HepG2 (cell line): ENCODE data around the gene TRAPPC3. TPM values are rescaled to one million over a fixed set of nuclear protein-coding genes. Genes with fewer than 3 reads are reported as not detected.

Experiments
- ATAC-seq: fragments of 200-7000 bp; cut with Tn5 transposase; 3 replicates; pipeline ENCODE4 v1.9.1; 2020; ENCODE audit warnings: mild to moderate bottlenecking, moderate library complexity
- BruUV-seq: library from RNA; stranded (reverse); fragments of 400-500 nt; replicated peaks from 2 replicates; lab custom pipeline; 2021; lab: Mats Ljungman, UMichigan
- CTCF ChIA-PET: fragments of 300-600 bp; formaldehyde crosslinking; extraction: SDS; loops from one replicate; lab custom pipeline; 2021; ENCODE audit warnings: low total read pairs, inconsistent platforms, low intra/inter-chr PET ratio; lab: Yijun Ruan, JAX
- POLR2A ChIA-PET: fragments of 350-600 bp; sonication (Branson Sonifier 250); formaldehyde crosslinking; loops from one replicate; lab custom pipeline; 2020; ENCODE audit warnings: antibody characterized with exemption, inconsistent platforms; lab: Yijun Ruan, JAX
- DNase-seq: peaks from one replicate; pipeline ENCODE4 v3.0.0-alpha.2; 2015; ENCODE audit warnings: low spot score
- FAIRE-seq: peaks from 3 replicates; lab custom pipeline; 2011; peaks lifted over from hg19 to GRCh38; lab: Jason Lieb, UNC
- H2AFZ ChIP-seq: one replicate; pipeline ENCODE4 v1.6.1; 2011; ENCODE audit warnings: low read length, inconsistent platforms
- H3K27ac ChIP-seq: fragments of 300-600 bp; 3 replicates; pipeline ENCODE4 v1.8.0; 2011; ENCODE audit warnings: mixed run types, mild to moderate bottlenecking, mixed read lengths, low read length, inconsistent platforms; ENCODE audit not compliant: insufficient read depth; ENCODE audit errors: extremely low read length
- H3K27me3 ChIP-seq, 2 experiments: fragments of 200-600 bp in 1 of 2; 2 replicates in 1 of 2; 3 replicates in 1 of 2; pipeline versions ENCODE4 v1.6.0 to v1.8.0; 2011; ENCODE audit warnings: low read length in 2 of 2, mild to moderate bottlenecking in 2 of 2, moderate library complexity in 2 of 2, inconsistent platforms in 1 of 2; ENCODE audit not compliant: insufficient read depth in 2 of 2, control insufficient read depth in 1 of 2
- H3K36me3 ChIP-seq, 2 experiments: fragments of 200-600 bp in 1 of 2; replicated peaks in 1 of 2; 2 replicates in 1 of 2; 3 replicates in 1 of 2; pipeline versions ENCODE4 v1.5.1 to v1.8.0; 2011; ENCODE audit warnings: low read length in 2 of 2, inconsistent platforms in 1 of 2; ENCODE audit not compliant: insufficient read depth in 2 of 2, control insufficient read depth in 1 of 2
- H3K4me1 ChIP-seq: 2 replicates; pipeline ENCODE4 v1.5.1; 2012; ENCODE audit warnings: low read length, inconsistent platforms; ENCODE audit not compliant: insufficient read depth
- H3K4me2 ChIP-seq: 2 replicates; pipeline ENCODE4 v1.6.0; 2011; ENCODE audit warnings: low read depth, low read length, inconsistent platforms
- H3K4me3 ChIP-seq, 3 experiments: fragments of 200-600 bp in 1 of 3; sonication (generic), shearing (Covaris generic) in 1 of 3; replicated peaks in 1 of 3; 2 replicates each; pipeline ENCODE4 v1.5.1; 2011 to 2016; ENCODE audit warnings: low read length in 3 of 3, inconsistent platforms in 2 of 3, low read depth in 2 of 3, mild to moderate bottlenecking in 2 of 3, control low read depth in 1 of 3, mixed read lengths in 1 of 3; ENCODE audit not compliant: insufficient read depth in 1 of 3
- H3K79me2 ChIP-seq: one replicate; pipeline ENCODE4 v1.6.1; 2011; ENCODE audit warnings: low read length, inconsistent platforms; ENCODE audit not compliant: insufficient read depth
- H3K9ac ChIP-seq: 2 replicates; pipeline ENCODE4 v1.6.0; 2011; ENCODE audit warnings: mild to moderate bottlenecking, low read depth, low read length, inconsistent platforms; ENCODE audit not compliant: insufficient read depth
- H3K9me3 ChIP-seq: 2 replicates; pipeline ENCODE4 v1.5.1; 2012; ENCODE audit warnings: mild to moderate bottlenecking, low read length
- H4K20me1 ChIP-seq: 2 replicates; pipeline ENCODE4 v1.6.0; 2011; ENCODE audit warnings: inconsistent platforms, mild to moderate bottlenecking, low read length, moderate library complexity; ENCODE audit not compliant: insufficient read depth
- ADNP ChIP-seq: sonication (generic); formaldehyde crosslinking; IDR thresholded peaks from 2 replicates; pipeline ENCODE4 v1.4.0; 2020; ENCODE audit warnings: missing genetic modification reagents
- ATF4 ChIP-seq, 2 experiments: fragments of 450-650 bp in 1 of 2; sonication (generic) in 1 of 2; formaldehyde crosslinking; IDR thresholded peaks; 2 replicates each; pipeline versions ENCODE4 v1.5.0 to v1.8.0; 2020 to 2022; ENCODE audit warnings: mild to moderate bottlenecking in 1 of 2, missing genetic modification reagents in 1 of 2
- CCAR2 ChIP-seq: fragments of 200-400 bp; formaldehyde crosslinking; optimal IDR thresholded peaks from 2 replicates; pipeline ENCODE3; 2018; ENCODE audit warnings: low read depth, mild to moderate bottlenecking, low read length, moderate library complexity
- KLF13 ChIP-seq: sonication (generic); formaldehyde crosslinking; IDR thresholded peaks from 2 replicates; pipeline ENCODE4 v1.4.0; 2020; ENCODE audit warnings: mild to moderate bottlenecking, missing genetic modification reagents
- RAD51 ChIP-seq: fragments of 450-650 bp; IDR thresholded peaks from 2 replicates; pipeline ENCODE4 v1.6.1; 2016; ENCODE audit warnings: borderline replicate concordance
- SNAPC2 ChIP-seq: sonication (generic); formaldehyde crosslinking; IDR thresholded peaks from 2 replicates; pipeline ENCODE4 v1.8.1; 2022; ENCODE audit warnings: mild to moderate bottlenecking, missing genetic modification reagents
- ZNF136 ChIP-seq: sonication (generic); formaldehyde crosslinking; IDR thresholded peaks from 2 replicates; pipeline ENCODE4 v1.8.1; 2022; ENCODE audit warnings: low read depth, mild to moderate bottlenecking, moderate library complexity, missing genetic modification reagents
- ZNF841 ChIP-seq: sonication (generic); formaldehyde crosslinking; IDR thresholded peaks from 2 replicates; pipeline ENCODE4 v1.8.1; 2023; ENCODE audit warnings: missing genetic modification reagents, borderline replicate concordance
- WGBS: methylation state at CpG from one replicate; pipeline ENCODE4 v1.1.6; 2017; ENCODE audit warnings: low lambda C conversion rate; 5-methylcytosine and 5-hydroxymethylcytosine counted together
- in situ Hi-C: cut with HindIII; loops from 2 replicates; pipeline ENCODE4 v1.10.0; 2017; ENCODE audit warnings: low pct_unique_long_range_greater_than_20kb; ENCODE audit not compliant: extremely low pct_ligation_motif_present
- intact Hi-C: fragments of 100-400 bp; cut with micrococcal nuclease; formaldehyde crosslinking; loops from one replicate; pipeline ENCODE4 v1.10.0; 2022; ENCODE audit not compliant: unreplicated experiment
- polyA plus RNA-seq, 8 experiments: library from polyadenylated mRNA; depleted of rRNA in 3 of 8; stranded (reverse) in 7 of 8; unstranded in 1 of 8; fragments of >200 nt; fragmentation: Illumina TruSeq in 4 of 8; extraction: Trizol in 4 of 8; gene quantifications; 2 replicates each; pipeline versions ENCODE4 v1.2.1 to v1.2.3, GENCODE V29; 2011 to 2016; ENCODE audit warnings: low read depth in 4 of 8, missing spikeins in 1 of 8, mixed read lengths in 1 of 8; ENCODE audit not compliant: insufficient read depth in 1 of 8
- total RNA-seq, 5 experiments: library from RNA; depleted of rRNA; stranded (reverse); fragments of >200 nt; fragmentation: Illumina TruSeq; extraction: Trizol; gene quantifications; 2 replicates each; pipeline ENCODE4 v1.2.3, GENCODE V29; 2016; ENCODE audit warnings: low read depth in 1 of 5

TRAPPC3 gene
- total and polyA plus RNA-seq, 2 of the 13 experiments (the other 11 are each of a cell fraction or from before 2014, with no cell fraction given), result 53.7 to 62.4 TPM

GRCh38 chr1:36116901-36117300 lies 32.4 kb downstream of the TRAPPC3 start (continued):
- TF ChIP-seq ATF4 (CRISPR knock-in tag; IDR thresholded peaks at IDR 0.05) (no peak), ZNF841 (CRISPR knock-in tag) (no peak)

GRCh38 chr1:36115931-36116330 lies 33.4 kb downstream of the TRAPPC3 start:
- no peak overlapping the region for H3K27ac ChIP-seq
- ChIA-PET POLR2A (interaction anchor here (1.2 to 1.9 kb wide), 4 partner anchors 9 to 191 kb away, joined by 3 to 7 read pairs (median 5); no protein-coding TSS in a partner anchor), CTCF (no interaction called here)
- no peaks in the 10 kb centered on the region for H3K79me2 ChIP-seq
- in situ Hi-C loops, result no loop called here
- peak overlapping the region; percentile 91; the same call in 1 of the 2 replicates for H3K4me2 ChIP-seq
- no peak overlapping the region for H3K9ac ChIP-seq
- no peak overlapping the region for H3K4me3 ChIP-seq
- no peak for DNase-seq
- intact Hi-C loops, result no loop called here
- H3K36me3 ChIP-seq, result no peaks in the 10 kb centered on the region
- H4K20me1 ChIP-seq, result no peaks in the 10 kb centered on the region
- no peak for TF ChIP-seq CCAR2
- no peak for TF ChIP-seq ZNF136
- TF ChIP-seq ADNP, result no peak
- TF ChIP-seq RAD51, result no peak
- TF ChIP-seq KLF13 (CRISPR knock-in tag), result no peak
- no peak for TF ChIP-seq SNAPC2 (CRISPR knock-in tag)
- TF ChIP-seq, all 625 proteins: peak for 0
- no TSS peak for BruUV-seq
- H3K4me1 ChIP-seq, result peaks cover 41% of the 10 kb centered on the region
- peaks cover 4 to 23% of the 10 kb centered on the region in 2 experiments; a peak in 2 of 5 replicates for H3K27me3 ChIP-seq
- FAIRE-seq, result no peak
- no peak for ATAC-seq
- no peak overlapping the region for H2AFZ ChIP-seq
- WGBS, result 38% methylated on average over 5 of the region's 5 CpGs
- H3K9me3 ChIP-seq, result no peaks in the 10 kb centered on the region
